Activated CD8-positive, alpha-beta memory T cell treated with anti-CD3 and anti-CD28 coated beads for 36 hours (primary cell): ENCODE data around the gene GPR152. TPM values are rescaled to one million over a fixed set of nuclear protein-coding genes. Genes with fewer than 3 reads are reported as not detected.

ENCODE experiments used
- CTCF ChIA-PET: fragments of 350-600 bp; sonication (Branson Sonifier 250); formaldehyde crosslinking; loops from one replicate; lab custom pipeline; 2021; ENCODE audit warnings: antibody characterized with exemption; lab: Charles Lee
- POLR2A ChIA-PET: fragments of 350-600 bp; sonication (Branson Sonifier 250); formaldehyde crosslinking; loops from one replicate; lab custom pipeline; 2021; ENCODE audit warnings: antibody characterized with exemption; lab: Charles Lee
- total RNA-seq, 2 experiments: library from RNA; stranded (reverse); gene quantifications; one replicate each; pipeline ENCODE4 v1.2.3, GENCODE V29; 2021

GPR152 gene
- total RNA-seq = not detected

GRCh38 chr11:67452141-67452952 lies at the start of gene GPR152:
TSS of gene GPR152 (minus strand) at chr11:67452729. CDS start at chr11:67452724, 5 bp downstream.
- CTCF ChIA-PET = no interaction called here
- POLR2A ChIA-PET = interaction anchor here (0.9 kb wide), 2 partner anchors 14 to 16 kb away, joined by 3 read pairs; no protein-coding TSS in a partner anchor

- POLR2A ChIA-PET = no interaction called here
These were observed 49.3 kb upstream of the GPR152 start for GRCh38 chr11:67501854-67502253.

GRCh38 chr11:67500831-67501715 lies 48.5 kb upstream of the GPR152 start:
- ChIA-PET CTCF (interaction anchor here (0.6 to 1.6 kb wide), 3 partner anchors 14 to 144 kb away, joined by 3 to 5 read pairs (median 4); partner anchors contain the start of gene PTPRCAP), POLR2A (no interaction called here)

More at GRCh38 chr11:67501854-67502253, 49.3 kb upstream of the GPR152 start:
- CTCF ChIA-PET = interaction anchor here (0.6 to 1.5 kb wide), 3 partner anchors 14 to 145 kb away, joined by 3 to 4 read pairs (median 3); partner anchors contain the start of gene PTPRCAP

GRCh38 chr11:67500484-67500821 lies 47.9 kb upstream of the GPR152 start:
- CTCF ChIA-PET = interaction anchor here (1.5 to 1.6 kb wide), 3 partner anchors 13 to 99 kb away, joined by 4 to 5 read pairs (median 4); partner anchors contain the start of genes PPP1CA and PTPRCAP
- POLR2A ChIA-PET = interaction anchor here (0.6 kb wide), 1 partner anchor 41 kb away, joined by 3 read pairs; no protein-coding TSS in a partner anchor

GRCh38 chr11:67499808-67500483 lies 47.4 kb upstream of the GPR152 start:
- ChIA-PET POLR2A (interaction anchor here (0.6 kb wide), 1 partner anchor 41 kb away, joined by 3 read pairs; no protein-coding TSS in a partner anchor), CTCF (interaction anchor here (1.1 to 1.6 kb wide), 3 partner anchors 13 to 99 kb away, joined by 4 to 5 read pairs (median 4); partner anchors contain the start of gene PPP1CA)

- POLR2A ChIA-PET = no interaction called here
These were observed 46.0 kb upstream of the GPR152 start for GRCh38 chr11:67498544-67498972.

GRCh38 chr11:67497656-67498291 lies 45.2 kb upstream of the GPR152 start:
- ChIA-PET POLR2A (no interaction called here), CTCF (no interaction called here)

More at GRCh38 chr11:67498544-67498972, 46.0 kb upstream of the GPR152 start:
- CTCF ChIA-PET = interaction anchor here (1.6 kb wide), 1 partner anchor 97 kb away, joined by 4 read pairs; the partner anchor contains the start of gene PPP1CA

- ChIA-PET CTCF (no interaction called here), POLR2A (no interaction called here)
These were observed 43.6 kb upstream of the GPR152 start for GRCh38 chr11:67496113-67496512.

GRCh38 chr11:67495234-67496005 lies 42.9 kb upstream of the GPR152 start:
- ChIA-PET CTCF (no interaction called here), POLR2A (no interaction called here)

GRCh38 chr11:67494371-67495233 lies 42.1 kb upstream of the GPR152 start:
- ChIA-PET POLR2A (no interaction called here), CTCF (no interaction called here)

GRCh38 chr11:67493548-67494370 lies 41.2 kb upstream of the GPR152 start:
- POLR2A ChIA-PET = no interaction called here
- CTCF ChIA-PET = no interaction called here

- CTCF ChIA-PET = interaction anchor here (1.0 to 1.3 kb wide), 2 partner anchors 10 to 136 kb away, joined by 3 to 5 read pairs; partner anchors contain the start of gene AIP
- POLR2A ChIA-PET = no interaction called here
These were observed 40.4 kb upstream of the GPR152 start for GRCh38 chr11:67492801-67493547.

- ChIA-PET POLR2A (interaction anchor here (0.7 to 1.0 kb wide), 2 partner anchors 71 to 72 kb away, joined by 3 to 4 read pairs; no protein-coding TSS in a partner anchor), CTCF (interaction anchor here (1.0 to 1.3 kb wide), 2 partner anchors 9 to 136 kb away, joined by 3 to 5 read pairs; partner anchors contain the start of gene AIP)
These were observed 39.7 kb upstream of the GPR152 start for GRCh38 chr11:67492069-67492727.
